Neural cell (in vitro differentiated cells): ENCODE data around the gene SLC39A3. TPM values are rescaled to one million over a fixed set of nuclear protein-coding genes. Genes with fewer than 3 reads are reported as not detected.

Experiments used
- H2AFZ ChIP-seq: fragments of 200-600, 300-800 bp; sonication (generic), shearing (Covaris generic); 2 replicates; pipeline ENCODE4 v1.6.0; 2014; ENCODE audit warnings: low read depth, mild to moderate bottlenecking, antibody characterized with exemption, low read length, moderate library complexity
- H3F3A ChIP-seq: fragments of 200-600 bp; shearing (Covaris generic); 2 replicates; pipeline ENCODE4 v1.6.1; 2016; ENCODE audit warnings: mild to moderate bottlenecking, moderate library complexity, mixed read lengths, antibody characterized with exemption, low read length; ENCODE audit not compliant: insufficient read depth, poor library complexity, severe bottlenecking
- H3K27ac ChIP-seq: fragments of 200-600, 300-800 bp; sonication (generic), shearing (Covaris generic); 2 replicates; pipeline ENCODE4 v1.5.1; 2014; ENCODE audit warnings: mild to moderate bottlenecking, low read length, moderate library complexity
- H3K27me3 ChIP-seq: fragments of 300-800, 200-600 bp; sonication (generic), shearing (Covaris generic); 2 replicates; pipeline ENCODE4 v1.6.0; 2014; ENCODE audit warnings: mild to moderate bottlenecking, low read depth, low read length, moderate library complexity; ENCODE audit not compliant: insufficient read depth
- H3K36me3 ChIP-seq: fragments of 300-800, 200-600 bp; sonication (generic), shearing (Covaris generic); 2 replicates; pipeline ENCODE4 v1.5.1; 2014; ENCODE audit warnings: mild to moderate bottlenecking, antibody characterized with exemption, low read length, moderate library complexity; ENCODE audit not compliant: insufficient read depth
- H3K4me2 ChIP-seq: fragments of 300-800, 200-600 bp; sonication (generic), shearing (Covaris generic); 2 replicates; pipeline ENCODE4 v1.6.0; 2014; ENCODE audit warnings: mild to moderate bottlenecking, low read length
- H3K4me3 ChIP-seq: fragments of 300-800, 200-600 bp; sonication (generic), shearing (Covaris generic); 2 replicates; pipeline ENCODE4 v1.5.1; 2014; ENCODE audit warnings: mild to moderate bottlenecking, low read length, moderate library complexity
- H3K79me2 ChIP-seq: fragments of 200-600 bp; shearing (Covaris generic); replicated peaks from 2 replicates; pipeline ENCODE4 v1.6.0; 2014; ENCODE audit warnings: mild to moderate bottlenecking, low read length, moderate library complexity; ENCODE audit not compliant: insufficient read depth
- H3K9ac ChIP-seq: fragments of 300-800, 200-600 bp; sonication (generic), shearing (Covaris generic); 2 replicates; pipeline ENCODE4 v1.6.1; 2016; ENCODE audit warnings: mild to moderate bottlenecking, low read length, mixed read lengths
- H3K9me2 ChIP-seq: fragments of 200-600 bp; shearing (Covaris generic); 2 replicates; pipeline ENCODE4 v1.6.1; 2016; ENCODE audit warnings: mild to moderate bottlenecking, low read length, mixed read lengths; ENCODE audit not compliant: insufficient read depth
- H3K9me3 ChIP-seq: fragments of 200-600, 300-800 bp; sonication (generic), shearing (Covaris generic); 2 replicates; pipeline ENCODE4 v1.6.1; 2016; ENCODE audit warnings: mild to moderate bottlenecking, mixed run types, low read length, moderate library complexity, mixed read lengths
- H4K20me1 ChIP-seq: fragments of 200-600 bp; shearing (Covaris generic); 2 replicates; pipeline ENCODE4 v1.6.1; 2016; ENCODE audit warnings: mild to moderate bottlenecking, mixed run types; ENCODE audit not compliant: insufficient read depth
- EP300 ChIP-seq: fragments of 450-650 bp; conservative IDR thresholded peaks from 2 replicates; pipeline ENCODE4 v1.6.1; 2014; ENCODE audit warnings: antibody characterized with exemption, mild to moderate bottlenecking, moderate library complexity; ENCODE audit not compliant: poor library complexity, severe bottlenecking
- EZH2 ChIP-seq: fragments of 200-600, 300-800 bp; shearing (Covaris generic), sonication (generic); IDR thresholded peaks from 2 replicates; pipeline ENCODE4 v1.6.1; 2014; ENCODE audit warnings: antibody characterized with exemption, low read length, borderline replicate concordance, mild to moderate bottlenecking; ENCODE audit not compliant: insufficient read depth, poor library complexity, severe bottlenecking
- MXI1 ChIP-seq: fragments of 450-650 bp; conservative IDR thresholded peaks from 2 replicates; pipeline ENCODE4 v1.6.1; 2014; ENCODE audit warnings: antibody characterized with exemption, mild to moderate bottlenecking; ENCODE audit not compliant: poor library complexity, severe bottlenecking
- POLR2AphosphoS5 ChIP-seq: IDR thresholded peaks from 2 replicates; pipeline ENCODE4 v1.6.1; 2012
- RAD21 ChIP-seq: fragments of 450-650 bp; conservative IDR thresholded peaks from 2 replicates; pipeline ENCODE4 v1.6.1; 2014; ENCODE audit warnings: antibody characterized with exemption, mild to moderate bottlenecking, moderate library complexity
- SMC3 ChIP-seq: fragments of 450-650 bp; conservative IDR thresholded peaks from 2 replicates; pipeline ENCODE4 v1.6.1; 2014; ENCODE audit warnings: antibody characterized with exemption, mild to moderate bottlenecking, moderate library complexity; ENCODE audit not compliant: poor library complexity
- TAF1 ChIP-seq: IDR thresholded peaks from 2 replicates; pipeline ENCODE4 v1.6.1; 2012; ENCODE audit warnings: low read depth
- polyA plus RNA-seq: library from polyadenylated mRNA; depleted of rRNA; stranded (reverse); fragments of >200 nt; gene quantifications from 2 replicates; pipeline ENCODE4 v1.2.3, GENCODE V29; 2014
- TF ChIP-seq, protein P1 (sequence below): IDR thresholded peaks from 2 replicates; pipeline ENCODE4 v1.6.1; 2012; ENCODE audit warnings: borderline replicate concordance
- TF ChIP-seq, protein P2 (sequence below): fragments of 450-650 bp; IDR thresholded peaks from 2 replicates; pipeline ENCODE4 v1.5.1; 2014; ENCODE audit warnings: antibody characterized with exemption, mild to moderate bottlenecking, moderate library complexity; ENCODE audit not compliant: poor library complexity, severe bottlenecking

Gene SLC39A3
- polyA plus RNA-seq, 1 donor from 2014 or later: 72.8 TPM

DNA sequence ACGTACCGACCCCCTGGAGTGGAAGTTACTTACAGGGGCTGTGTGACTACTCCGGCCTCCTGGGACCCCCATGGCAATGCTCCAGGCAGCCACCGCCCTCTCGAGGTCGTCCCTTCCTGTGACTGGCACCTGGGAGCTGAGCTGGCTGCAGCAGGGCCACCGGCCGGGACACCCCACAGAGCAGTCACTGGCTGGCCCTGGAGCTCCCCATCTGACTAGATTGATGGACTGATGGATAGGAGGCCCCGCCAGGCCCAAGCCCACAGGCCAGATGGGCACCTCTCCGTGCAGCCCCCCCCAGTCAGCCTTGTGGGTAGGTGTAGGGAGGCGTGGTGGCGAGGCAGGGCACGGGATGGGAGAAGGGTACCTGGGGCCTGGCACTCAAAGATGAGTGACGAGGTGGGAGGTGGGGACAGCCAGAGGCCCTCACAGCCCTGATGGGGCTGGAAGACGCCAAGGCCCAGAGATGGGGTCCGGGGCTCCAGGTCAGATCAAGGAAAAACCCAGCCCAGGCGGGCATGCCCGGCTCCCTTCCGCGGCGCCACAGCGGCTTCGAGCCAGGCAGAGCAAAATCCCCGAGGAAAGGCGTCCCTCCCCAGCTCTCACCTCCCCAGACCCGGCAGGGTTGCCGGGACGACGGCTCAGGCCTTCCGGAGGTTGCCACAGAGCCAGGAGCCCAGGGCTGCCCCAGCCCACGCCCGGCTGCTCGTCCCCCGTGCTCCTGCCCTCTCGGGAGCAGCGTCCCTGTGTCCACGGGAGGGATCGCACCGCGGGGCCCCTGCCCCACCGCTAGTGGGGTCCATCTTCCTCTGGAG is 8.4 kb downstream of the SLC39A3 start:
- no peaks in the 10 kb centered on the region for H4K20me1 ChIP-seq
- H3K36me3 ChIP-seq: no peaks in the 10 kb centered on the region
- H3K27me3 ChIP-seq: no peaks in the 10 kb centered on the region
- H3K9me3 ChIP-seq: no peaks in the 10 kb centered on the region
- no peak overlapping the region for H3K4me2 ChIP-seq
- H3F3A ChIP-seq: no peaks in the 10 kb centered on the region
- H3K27ac ChIP-seq: no peak overlapping the region
- no peaks in the 10 kb centered on the region for H3K79me2 ChIP-seq
- H3K9me2 ChIP-seq: no peaks in the 10 kb centered on the region
- H3K4me3 ChIP-seq: no peak overlapping the region
- H3K9ac ChIP-seq: no peak overlapping the region
- TF ChIP-seq SMC3: no peak
- TF ChIP-seq, protein P1, sequence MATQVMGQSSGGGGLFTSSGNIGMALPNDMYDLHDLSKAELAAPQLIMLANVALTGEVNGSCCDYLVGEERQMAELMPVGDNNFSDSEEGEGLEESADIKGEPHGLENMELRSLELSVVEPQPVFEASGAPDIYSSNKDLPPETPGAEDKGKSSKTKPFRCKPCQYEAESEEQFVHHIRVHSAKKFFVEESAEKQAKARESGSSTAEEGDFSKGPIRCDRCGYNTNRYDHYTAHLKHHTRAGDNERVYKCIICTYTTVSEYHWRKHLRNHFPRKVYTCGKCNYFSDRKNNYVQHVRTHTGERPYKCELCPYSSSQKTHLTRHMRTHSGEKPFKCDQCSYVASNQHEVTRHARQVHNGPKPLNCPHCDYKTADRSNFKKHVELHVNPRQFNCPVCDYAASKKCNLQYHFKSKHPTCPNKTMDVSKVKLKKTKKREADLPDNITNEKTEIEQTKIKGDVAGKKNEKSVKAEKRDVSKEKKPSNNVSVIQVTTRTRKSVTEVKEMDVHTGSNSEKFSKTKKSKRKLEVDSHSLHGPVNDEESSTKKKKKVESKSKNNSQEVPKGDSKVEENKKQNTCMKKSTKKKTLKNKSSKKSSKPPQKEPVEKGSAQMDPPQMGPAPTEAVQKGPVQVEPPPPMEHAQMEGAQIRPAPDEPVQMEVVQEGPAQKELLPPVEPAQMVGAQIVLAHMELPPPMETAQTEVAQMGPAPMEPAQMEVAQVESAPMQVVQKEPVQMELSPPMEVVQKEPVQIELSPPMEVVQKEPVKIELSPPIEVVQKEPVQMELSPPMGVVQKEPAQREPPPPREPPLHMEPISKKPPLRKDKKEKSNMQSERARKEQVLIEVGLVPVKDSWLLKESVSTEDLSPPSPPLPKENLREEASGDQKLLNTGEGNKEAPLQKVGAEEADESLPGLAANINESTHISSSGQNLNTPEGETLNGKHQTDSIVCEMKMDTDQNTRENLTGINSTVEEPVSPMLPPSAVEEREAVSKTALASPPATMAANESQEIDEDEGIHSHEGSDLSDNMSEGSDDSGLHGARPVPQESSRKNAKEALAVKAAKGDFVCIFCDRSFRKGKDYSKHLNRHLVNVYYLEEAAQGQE: no peak
- no peak for TF ChIP-seq TAF1
- TF ChIP-seq MXI1: no peak
- TF ChIP-seq POLR2AphosphoS5: no peak
- TF ChIP-seq EP300: no peak
- TF ChIP-seq RAD21: no peak
- no peak for TF ChIP-seq EZH2
- TF ChIP-seq, protein P2, sequence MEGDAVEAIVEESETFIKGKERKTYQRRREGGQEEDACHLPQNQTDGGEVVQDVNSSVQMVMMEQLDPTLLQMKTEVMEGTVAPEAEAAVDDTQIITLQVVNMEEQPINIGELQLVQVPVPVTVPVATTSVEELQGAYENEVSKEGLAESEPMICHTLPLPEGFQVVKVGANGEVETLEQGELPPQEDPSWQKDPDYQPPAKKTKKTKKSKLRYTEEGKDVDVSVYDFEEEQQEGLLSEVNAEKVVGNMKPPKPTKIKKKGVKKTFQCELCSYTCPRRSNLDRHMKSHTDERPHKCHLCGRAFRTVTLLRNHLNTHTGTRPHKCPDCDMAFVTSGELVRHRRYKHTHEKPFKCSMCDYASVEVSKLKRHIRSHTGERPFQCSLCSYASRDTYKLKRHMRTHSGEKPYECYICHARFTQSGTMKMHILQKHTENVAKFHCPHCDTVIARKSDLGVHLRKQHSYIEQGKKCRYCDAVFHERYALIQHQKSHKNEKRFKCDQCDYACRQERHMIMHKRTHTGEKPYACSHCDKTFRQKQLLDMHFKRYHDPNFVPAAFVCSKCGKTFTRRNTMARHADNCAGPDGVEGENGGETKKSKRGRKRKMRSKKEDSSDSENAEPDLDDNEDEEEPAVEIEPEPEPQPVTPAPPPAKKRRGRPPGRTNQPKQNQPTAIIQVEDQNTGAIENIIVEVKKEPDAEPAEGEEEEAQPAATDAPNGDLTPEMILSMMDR: no peak
- H2AFZ ChIP-seq: no peak overlapping the region

DNA sequence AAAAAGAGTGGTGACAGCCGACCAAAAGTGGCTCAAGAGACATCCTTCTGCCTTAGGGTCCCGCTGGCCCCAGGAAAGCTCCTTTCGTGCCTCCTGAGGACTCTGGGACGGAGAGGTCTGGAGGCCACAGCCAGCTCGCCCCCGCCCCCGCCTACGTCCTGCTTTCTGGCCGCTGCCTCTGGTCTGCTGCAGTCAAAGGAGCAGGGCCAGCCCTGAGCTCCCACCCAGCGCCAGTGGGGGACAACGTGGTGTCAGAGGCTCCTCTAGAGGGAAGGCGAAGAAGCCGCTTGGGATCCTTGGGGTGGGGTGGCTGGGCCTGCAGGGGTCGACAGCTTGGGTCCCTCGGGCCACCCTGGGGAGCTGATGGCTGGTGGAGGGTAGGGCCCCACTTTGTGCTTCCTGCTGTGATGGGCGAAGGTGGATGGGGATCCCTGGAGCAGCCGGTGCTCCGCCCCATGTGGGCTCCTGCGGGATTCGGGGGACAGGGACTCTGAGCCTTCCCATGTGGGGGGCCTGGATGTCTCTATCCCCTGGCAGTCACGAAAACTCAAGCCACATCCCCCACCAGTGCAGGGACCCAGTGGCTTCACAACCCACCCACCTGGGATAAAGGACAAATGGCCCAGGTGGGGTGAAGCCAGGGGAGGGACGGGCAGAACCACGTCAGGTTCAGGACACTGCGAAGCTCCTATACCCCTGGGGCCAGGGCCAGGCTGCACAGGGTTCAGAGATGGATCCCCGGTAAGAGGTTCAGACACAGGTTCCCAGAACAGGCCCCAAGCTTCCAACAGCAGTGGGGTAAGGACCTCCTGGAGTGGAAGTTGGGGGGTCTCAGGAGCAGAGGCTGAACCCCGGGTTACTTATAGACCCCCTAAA is 9.6 kb downstream of the SLC39A3 start:
- Histone ChIP-seq H3K79me2 (no peaks in the 10 kb centered on the region), H4K20me1 (no peaks in the 10 kb centered on the region), H3K27me3 (no peaks in the 10 kb centered on the region), H3F3A (no peaks in the 10 kb centered on the region), H3K9me3 (no peaks in the 10 kb centered on the region), H3K27ac (no peak overlapping the region), H3K4me3 (no peak overlapping the region), H3K9me2 (no peaks in the 10 kb centered on the region), H3K9ac (no peak overlapping the region), H3K36me3 (no peaks in the 10 kb centered on the region), H3K4me2 (no peak overlapping the region), H2AFZ (no peak overlapping the region)
- no peak for TF ChIP-seq MXI1
